Panc1 (cell line): ENCODE results near the gene HNRNPA1.

Source experiments
- CTCF ChIP-seq: fragments of 450-650 bp; IDR thresholded peaks from 2 replicates; pipeline ENCODE4 v1.5.1; 2017; ENCODE audit warnings: mild to moderate bottlenecking
- POLR2AphosphoS5 ChIP-seq: IDR thresholded peaks from 2 replicates; pipeline ENCODE4 v1.6.1; 2012; ENCODE audit warnings: mild to moderate bottlenecking, low read depth, low read length, moderate library complexity
- REST ChIP-seq, 2 experiments: IDR thresholded peaks; 2 replicates each; pipeline ENCODE4 v1.6.1; 2011 to 2012; ENCODE audit warnings: low read depth in 2 of 2, control low read depth in 1 of 2, low read length in 1 of 2, mild to moderate bottlenecking in 1 of 2, moderate library complexity in 1 of 2; ENCODE audit not compliant: insufficient read depth in 1 of 2
- SIN3A ChIP-seq: IDR thresholded peaks from 2 replicates; pipeline ENCODE4 v1.6.1; 2012; ENCODE audit warnings: low read depth, mild to moderate bottlenecking, low read length, moderate library complexity, borderline replicate concordance; ENCODE audit not compliant: insufficient read depth

- TF ChIP-seq CTCF = no peak
- TF ChIP-seq REST (IDR thresholded peaks at IDR 0.05; ENCODE audit: insufficient read depth in 1 of 2, low read depth in 2 of 2, low read length in 1 of 2) = no peak
- no peak for TF ChIP-seq POLR2AphosphoS5
- no peak for TF ChIP-seq SIN3A
Measured at GRCh38 chr12:54303640-54304039, 23.1 kb downstream of the HNRNPA1 start.
